Heart left ventricle (tissue), 16 donors: ENCODE results near the gene ADAMTS7. TPM values are rescaled to one million over a fixed set of nuclear protein-coding genes. Genes with fewer than 3 reads are reported as not detected.
"Not testable (repeated sequence)": the region's sequence is repeated elsewhere in the genome, so short reads cannot be mapped to it uniquely, and the experiment has no call there.

Experiments used
- ATAC-seq, 4 donors: fragments of 200-7000 bp; cut with Tn5 transposase; one replicate each; pipeline ENCODE4 v1.9.1; 2020 to 2022; ENCODE audit warnings: moderate library complexity in 4 of 4, mild to moderate bottlenecking in 3 of 4, moderate number of reproducible peaks in 1 of 4
- DNase-seq, 5 donors: peaks; one replicate each; pipeline ENCODE4 v3.0.0-alpha.2; 2020
- H3K27ac ChIP-seq, 12 donors: fragments of 200-600 bp; sonication (generic) in 4 of 12; one replicate each; pipeline versions ENCODE4 v1.5.0 to v1.8.0; 2016 to 2022; ENCODE audit warnings: mild to moderate bottlenecking in 2 of 12
- H3K27me3 ChIP-seq, 9 donors: fragments of 200-600 bp; sonication (generic) in 2 of 9; one replicate each; pipeline versions ENCODE4 v1.5.1 to v1.8.0; 2016 to 2022; ENCODE audit warnings: mild to moderate bottlenecking in 3 of 9
- H3K36me3 ChIP-seq, 9 donors: fragments of 200-600 bp; sonication (generic) in 2 of 9; one replicate each; pipeline versions ENCODE4 v1.5.0 to v1.8.0; 2018 to 2022; ENCODE audit warnings: mild to moderate bottlenecking in 2 of 9
- H3K4me1 ChIP-seq, 12 donors: fragments of 200-600 bp; sonication (generic) in 4 of 12; one replicate each; pipeline versions ENCODE4 v1.5.0 to v1.8.0; 2016 to 2022; ENCODE audit warnings: mild to moderate bottlenecking in 3 of 12
- H3K4me3 ChIP-seq, 12 donors: fragments of 200-600 bp; sonication (generic) in 4 of 12; one replicate each; pipeline versions ENCODE4 v1.5.0 to v1.8.0; 2017 to 2022; ENCODE audit warnings: mild to moderate bottlenecking in 9 of 12, moderate library complexity in 4 of 12
- H3K9me3 ChIP-seq, 12 donors: fragments of 200-600 bp; sonication (generic) in 4 of 12; one replicate each; pipeline versions ENCODE4 v1.5.0 to v1.8.0; 2016 to 2022; ENCODE audit warnings: mild to moderate bottlenecking in 1 of 12
- POLR2A ChIP-seq, 2 donors: fragments of 450-650 bp; IDR thresholded peaks; one replicate each; pipeline ENCODE4 v1.6.1; 2017; ENCODE audit warnings: antibody characterized with exemption in 2 of 2, mild to moderate bottlenecking in 2 of 2, moderate library complexity in 2 of 2
- WGBS, 4 donors: extraction: QIAGEN DNeasy Blood & Tissue Kit in 2 of 4; methylation state at CpG; one replicate each; pipeline versions ENCODE4 v1.1.5 to v1.1.7; 2013 to 2018; 5-methylcytosine and 5-hydroxymethylcytosine counted together
- intact Hi-C, 10 donors: fragments of 100-400 bp; cut with DNase I; formaldehyde crosslinking; loops; one replicate each; pipeline versions ENCODE4 v1.11.1 to v1.14.2; 2022
- polyA plus RNA-seq, 2 donors: library from polyadenylated mRNA; stranded (reverse); fragments of 200-250 nt; gene quantifications; one replicate each; pipeline ENCODE4 v1.2.3, GENCODE V29; 2013
- total RNA-seq, 9 donors: library from RNA; depleted of rRNA in 2 of 9; stranded (reverse); fragments of >200 nt in 2 of 9; fragmentation: NEBNext Ultra II Directional in 3 of 9; extraction: Animal tissue kit (Norgen Biotek cat#: 25700) in 3 of 9; gene quantifications; one replicate each; pipeline versions ENCODE4 v1.1.0 to v1.2.4, GENCODE V29; 2016 to 2023
- TF ChIP-seq, protein P1 (sequence below), 12 donors: fragments of 200-600 bp; sonication (generic) in 4 of 12; IDR thresholded peaks; one replicate each; pipeline versions ENCODE4 v1.5.0 to v1.8.0; 2018 to 2022; ENCODE audit warnings: antibody characterized with exemption in 12 of 12, mild to moderate bottlenecking in 5 of 12
- donor health status: ischemic (EF 13 %, LVEDD 7.1; RV severe dilation, severe dysfunction).
- donor health status: healthy with polysubstance abuse.
- donor health status: DM: no; HTN: yes; CAD: no.
- donor health status: DM: no; HTN: no; CAD: no.
- donor health status: ischemic (EF 25% LVEDD 6.9; RV normal size, moderate dysfunction).
- donor health status: ischemic (EF 25% LVEDD 5.7; RV mildly dilated, moderate dysfunction).
- donor health status: healthy.
- donor health status: DM: yes; HTN: yes; CAD: no.
- donor health status: ischemic (EF 35%, LVEDD 5.7; RV mildly dilated, moderate dysfunction).
- donor health status: nonischemic (EF 11% LVEDD 7.7; RV severe dilation, severe dysfunction).
- donor health status: DM: yes; HTN: yes; CAD: no.
- donor health status: PGD.
- donor health status: ischemic (EF 29% LVEDD 5.4; RV normal size, mild dysfunction).
- donor health status: nonischemic (EF 23%, LVEDD 6.1; RV moderate dilation, normal function).

ADAMTS7 gene
- total and polyA plus RNA-seq, 11 donors = 5.0 to 29.9 (median 13.9) TPM

GRCh38 chr15:78776046-78776925 is 35.0 kb downstream of the ADAMTS7 start:
- not testable (repeated sequence) for ATAC-seq, H3K4me3 ChIP-seq, H3K27me3 ChIP-seq, H3K9me3 ChIP-seq, H3K36me3 ChIP-seq, H3K27ac ChIP-seq
- H3K4me1 ChIP-seq = peaks cover 0 to 31% (median 19%) of the 10 kb centered on the region in 12 donors
- DNase-seq = peak in 2 of 5 donors; percentile 23 to 44
- intact Hi-C loops = loop anchor here in 1 of 10 donors (10.0 kb wide), 1 partner anchor 801 kb away; no protein-coding TSS in a partner anchor
- WGBS, 4 donors = 82 to 87% (median 87%) methylated on average over 8 to 25 of the region's 25 CpGs

- ATAC-seq = no peak
- DNase-seq = peak in 1 of 5 donors; percentile 42
- intact Hi-C loops = loop anchor here in 1 of 10 donors (10.0 kb wide), 1 partner anchor 801 kb away; no protein-coding TSS in a partner anchor
- Histone ChIP-seq H3K27me3 (no peaks in the 10 kb centered on the region), H3K27ac (no peak overlapping the region), H3K9me3 (no peaks in the 10 kb centered on the region), H3K4me3 (no peak overlapping the region), H3K4me1 (peaks cover 0 to 27% (median 18%) of the 10 kb centered on the region in 12 donors), H3K36me3 (peaks cover 0 to 7% (median 0%) of the 10 kb centered on the region in 9 donors)
- no peak for TF ChIP-seq POLR2A (IDR thresholded peaks at IDR 0.05)
- TF ChIP-seq, protein P1, sequence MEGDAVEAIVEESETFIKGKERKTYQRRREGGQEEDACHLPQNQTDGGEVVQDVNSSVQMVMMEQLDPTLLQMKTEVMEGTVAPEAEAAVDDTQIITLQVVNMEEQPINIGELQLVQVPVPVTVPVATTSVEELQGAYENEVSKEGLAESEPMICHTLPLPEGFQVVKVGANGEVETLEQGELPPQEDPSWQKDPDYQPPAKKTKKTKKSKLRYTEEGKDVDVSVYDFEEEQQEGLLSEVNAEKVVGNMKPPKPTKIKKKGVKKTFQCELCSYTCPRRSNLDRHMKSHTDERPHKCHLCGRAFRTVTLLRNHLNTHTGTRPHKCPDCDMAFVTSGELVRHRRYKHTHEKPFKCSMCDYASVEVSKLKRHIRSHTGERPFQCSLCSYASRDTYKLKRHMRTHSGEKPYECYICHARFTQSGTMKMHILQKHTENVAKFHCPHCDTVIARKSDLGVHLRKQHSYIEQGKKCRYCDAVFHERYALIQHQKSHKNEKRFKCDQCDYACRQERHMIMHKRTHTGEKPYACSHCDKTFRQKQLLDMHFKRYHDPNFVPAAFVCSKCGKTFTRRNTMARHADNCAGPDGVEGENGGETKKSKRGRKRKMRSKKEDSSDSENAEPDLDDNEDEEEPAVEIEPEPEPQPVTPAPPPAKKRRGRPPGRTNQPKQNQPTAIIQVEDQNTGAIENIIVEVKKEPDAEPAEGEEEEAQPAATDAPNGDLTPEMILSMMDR (IDR thresholded peaks at IDR 0.05) = no peak
- 82 to 95% (median 88%) methylated on average over 5 to 8 of the region's 8 CpGs for WGBS, 4 donors
Observed at GRCh38 chr15:78775472-78775871, 35.8 kb downstream of the ADAMTS7 start.

DNA sequence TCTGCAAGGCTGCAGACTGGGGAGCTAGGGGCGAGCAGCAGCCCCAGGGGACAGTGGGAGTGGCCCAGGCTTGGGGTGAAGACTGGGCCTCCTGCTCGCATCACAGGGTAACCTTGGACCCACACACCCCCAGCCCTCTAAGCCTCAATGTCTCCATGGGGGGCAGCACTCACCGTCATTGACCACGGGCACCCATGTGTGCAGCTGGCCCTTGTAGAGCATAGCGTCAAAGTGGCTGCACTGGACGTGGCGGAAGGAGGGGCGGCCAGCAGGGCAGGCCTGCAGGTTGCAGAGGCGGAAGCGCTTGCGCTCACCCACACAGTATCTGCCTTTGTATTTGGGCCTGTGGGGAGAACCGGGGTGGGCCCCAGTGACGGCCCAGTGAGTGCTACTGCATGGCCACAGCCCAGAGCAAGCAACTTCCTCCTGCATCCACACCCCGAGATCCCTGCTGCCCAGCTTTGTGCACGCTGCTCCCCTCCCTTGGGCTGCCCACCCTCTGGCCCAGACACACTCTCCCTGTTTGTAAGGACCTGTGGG is 36.7 kb downstream of the ADAMTS7 start:
- not testable (repeated sequence) for H3K36me3 ChIP-seq, H3K27me3 ChIP-seq, H3K9me3 ChIP-seq, H3K27ac ChIP-seq, ATAC-seq, H3K4me3 ChIP-seq
- 85 to 96% (median 93%) methylated on average over 15 of the region's 15 CpGs for WGBS, 4 donors
- peak in 2 of 5 donors; percentile 19 to 47 for DNase-seq
- peaks cover 0 to 22% (median 15%) of the 10 kb centered on the region in 12 donors for H3K4me1 ChIP-seq
- intact Hi-C loops = loop anchor here in 2 of 10 donors (5.0 to 10.0 kb wide), 2 partner anchors 792 to 800 kb away; no protein-coding TSS in a partner anchor

- H3K27ac ChIP-seq, H3K27me3 ChIP-seq, H3K4me3 ChIP-seq, H3K9me3 ChIP-seq, ATAC-seq, H3K36me3 ChIP-seq: not testable (repeated sequence)
- H3K4me1 ChIP-seq = peaks cover 0 to 16% (median 10%) of the 10 kb centered on the region in 12 donors
- intact Hi-C loops = loop anchor here in 2 of 10 donors (5.0 to 10.0 kb wide), 2 partner anchors 792 to 799 kb away; no protein-coding TSS in a partner anchor
- peak in 2 of 5 donors; percentile 21 to 54 for DNase-seq
- whole genome bisulfite sequencing, 4 donors = 94 to 97% (median 96%) methylated on average over 24 to 25 of the region's 25 CpGs
Observed at GRCh38 chr15:78773765-78774450, 37.4 kb downstream of the ADAMTS7 start.

DNA sequence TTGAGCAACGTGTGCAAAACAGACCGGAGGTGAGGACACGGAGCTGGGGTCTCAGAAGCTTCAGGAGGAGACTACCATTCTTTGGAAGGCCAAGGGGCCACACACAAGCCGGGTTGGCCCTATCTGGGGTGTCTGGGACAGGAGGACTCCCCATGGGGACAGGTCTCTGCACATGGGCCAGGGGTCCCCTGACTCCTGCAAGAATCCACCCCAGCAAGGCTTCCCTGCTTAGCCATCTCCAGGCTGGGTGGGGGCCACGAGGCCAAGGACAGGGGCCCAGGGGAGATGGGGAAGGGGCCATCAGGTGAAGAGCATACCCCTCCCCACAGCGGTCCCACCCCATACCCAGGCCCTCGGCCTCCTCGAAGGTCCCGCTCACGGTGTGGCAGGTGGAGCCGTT is 38.5 kb downstream of the ADAMTS7 start:
- WGBS, 4 donors = 94 to 100% (median 96%) methylated on average over 5 to 8 of the region's 11 CpGs
- no peak overlapping the region for H3K4me3 ChIP-seq
- TF ChIP-seq, protein P1 (IDR thresholded peaks at IDR 0.05) = no peak
- TF ChIP-seq POLR2A (IDR thresholded peaks at IDR 0.05) = no peak
- H3K9me3 ChIP-seq = no peaks in the 10 kb centered on the region
- intact Hi-C loops = loop anchor here in 2 of 10 donors (5.0 to 10.0 kb wide), 2 partner anchors 790 to 798 kb away; no protein-coding TSS in a partner anchor
- no peaks in the 10 kb centered on the region for H3K27me3 ChIP-seq
- no peak for ATAC-seq
- DNase-seq = no peak
- H3K4me1 ChIP-seq = peaks cover 0 to 4% (median 0%) of the 10 kb centered on the region in 12 donors
- no peak overlapping the region for H3K27ac ChIP-seq
- peaks cover 0 to 7% (median 0%) of the 10 kb centered on the region in 9 donors for H3K36me3 ChIP-seq

- intact Hi-C loops = loop anchor here in 2 of 10 donors (5.0 to 10.0 kb wide), 2 partner anchors 789 to 797 kb away; no protein-coding TSS in a partner anchor
- 93 to 96% (median 95%) methylated on average over 14 to 23 of the region's 23 CpGs for WGBS, 4 donors
Observed at GRCh38 chr15:78771436-78772000, 39.7 kb downstream of the ADAMTS7 start.

DNA sequence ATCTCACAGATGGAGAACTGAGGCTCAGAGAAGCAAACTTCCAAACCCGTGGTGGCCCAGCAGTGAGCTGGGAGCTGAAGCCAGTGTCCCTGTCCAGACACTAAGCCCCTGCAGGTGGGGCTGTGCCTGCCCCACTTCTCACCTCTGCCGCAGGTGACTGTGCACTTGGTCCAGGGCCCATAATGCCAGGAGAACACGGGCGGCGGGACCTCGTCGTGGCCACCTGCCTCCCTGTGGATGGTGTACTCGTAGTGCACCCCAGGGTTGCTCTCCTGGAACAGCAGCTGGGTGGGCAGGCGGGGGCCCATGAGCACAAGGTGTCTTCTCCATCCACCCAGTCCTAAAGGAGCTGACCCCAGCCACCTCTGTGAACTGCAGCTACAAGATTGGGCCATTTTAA is 40.2 kb downstream of the ADAMTS7 start:
- H3K4me3 ChIP-seq, H3K36me3 ChIP-seq, H3K27me3 ChIP-seq, H3K4me1 ChIP-seq, ATAC-seq, H3K9me3 ChIP-seq, H3K27ac ChIP-seq: not testable (repeated sequence)
- peak in 2 of 5 donors; percentile 3 to 38 for DNase-seq
- WGBS, 4 donors = 94 to 100% (median 95%) methylated on average over 1 to 9 of the region's 9 CpGs
- intact Hi-C loops = loop anchor here in 2 of 10 donors (5.0 to 10.0 kb wide), 2 partner anchors 789 to 796 kb away; no protein-coding TSS in a partner anchor

More at GRCh38 chr15:78771436-78772000, 39.7 kb downstream of the ADAMTS7 start:
- ATAC-seq, H3K27me3 ChIP-seq, H3K4me3 ChIP-seq, H3K4me1 ChIP-seq, H3K27ac ChIP-seq, H3K36me3 ChIP-seq, H3K9me3 ChIP-seq: not testable (repeated sequence)
- peak in 3 of 5 donors; percentile 16 to 51 (median 17) for DNase-seq
